Gastrocnemius medialis (tissue), 4 donors: ENCODE data around the gene PDE7B.

Experiments used
- POLR2A ChIP-seq, 2 donors: fragments of 450-650 bp; IDR thresholded peaks; one replicate each; pipeline ENCODE4 v1.6.1; 2017; ENCODE audit warnings: antibody characterized with exemption in 2 of 2, mild to moderate bottlenecking in 2 of 2, moderate library complexity in 2 of 2
- TF ChIP-seq, protein P1 (sequence below), 5 experiments: fragments of 450-650 bp in 3 of 5; fragments of 200-600 bp in 2 of 5; sonication (generic) in 2 of 5; IDR thresholded peaks in 4 of 5; conservative IDR thresholded peaks in 1 of 5; 1 replicate in 4 of 5; 2 replicates in 1 of 5; pipeline ENCODE4 v1.5.1; 2016 to 2019; ENCODE audit warnings: antibody characterized with exemption in 5 of 5, mild to moderate bottlenecking in 3 of 5, moderate library complexity in 3 of 5

- TF ChIP-seq, protein P1, sequence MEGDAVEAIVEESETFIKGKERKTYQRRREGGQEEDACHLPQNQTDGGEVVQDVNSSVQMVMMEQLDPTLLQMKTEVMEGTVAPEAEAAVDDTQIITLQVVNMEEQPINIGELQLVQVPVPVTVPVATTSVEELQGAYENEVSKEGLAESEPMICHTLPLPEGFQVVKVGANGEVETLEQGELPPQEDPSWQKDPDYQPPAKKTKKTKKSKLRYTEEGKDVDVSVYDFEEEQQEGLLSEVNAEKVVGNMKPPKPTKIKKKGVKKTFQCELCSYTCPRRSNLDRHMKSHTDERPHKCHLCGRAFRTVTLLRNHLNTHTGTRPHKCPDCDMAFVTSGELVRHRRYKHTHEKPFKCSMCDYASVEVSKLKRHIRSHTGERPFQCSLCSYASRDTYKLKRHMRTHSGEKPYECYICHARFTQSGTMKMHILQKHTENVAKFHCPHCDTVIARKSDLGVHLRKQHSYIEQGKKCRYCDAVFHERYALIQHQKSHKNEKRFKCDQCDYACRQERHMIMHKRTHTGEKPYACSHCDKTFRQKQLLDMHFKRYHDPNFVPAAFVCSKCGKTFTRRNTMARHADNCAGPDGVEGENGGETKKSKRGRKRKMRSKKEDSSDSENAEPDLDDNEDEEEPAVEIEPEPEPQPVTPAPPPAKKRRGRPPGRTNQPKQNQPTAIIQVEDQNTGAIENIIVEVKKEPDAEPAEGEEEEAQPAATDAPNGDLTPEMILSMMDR (IDR thresholded peaks at IDR 0.05 in 4 of 5, conservative IDR thresholded peaks at IDR 0.05 in 1 of 5): no peak
- no peak for TF ChIP-seq POLR2A (IDR thresholded peaks at IDR 0.05)
Observed at GRCh38 chr6:136033416-136033815, 181.9 kb downstream of the PDE7B start.
